ENCODE results near the gene SLC2A4.
"Not testable (repeated sequence)": the region's sequence is repeated elsewhere in the genome, so short reads cannot be mapped to it uniquely, and the experiment has no call there.

Gene SLC2A4

DNA sequence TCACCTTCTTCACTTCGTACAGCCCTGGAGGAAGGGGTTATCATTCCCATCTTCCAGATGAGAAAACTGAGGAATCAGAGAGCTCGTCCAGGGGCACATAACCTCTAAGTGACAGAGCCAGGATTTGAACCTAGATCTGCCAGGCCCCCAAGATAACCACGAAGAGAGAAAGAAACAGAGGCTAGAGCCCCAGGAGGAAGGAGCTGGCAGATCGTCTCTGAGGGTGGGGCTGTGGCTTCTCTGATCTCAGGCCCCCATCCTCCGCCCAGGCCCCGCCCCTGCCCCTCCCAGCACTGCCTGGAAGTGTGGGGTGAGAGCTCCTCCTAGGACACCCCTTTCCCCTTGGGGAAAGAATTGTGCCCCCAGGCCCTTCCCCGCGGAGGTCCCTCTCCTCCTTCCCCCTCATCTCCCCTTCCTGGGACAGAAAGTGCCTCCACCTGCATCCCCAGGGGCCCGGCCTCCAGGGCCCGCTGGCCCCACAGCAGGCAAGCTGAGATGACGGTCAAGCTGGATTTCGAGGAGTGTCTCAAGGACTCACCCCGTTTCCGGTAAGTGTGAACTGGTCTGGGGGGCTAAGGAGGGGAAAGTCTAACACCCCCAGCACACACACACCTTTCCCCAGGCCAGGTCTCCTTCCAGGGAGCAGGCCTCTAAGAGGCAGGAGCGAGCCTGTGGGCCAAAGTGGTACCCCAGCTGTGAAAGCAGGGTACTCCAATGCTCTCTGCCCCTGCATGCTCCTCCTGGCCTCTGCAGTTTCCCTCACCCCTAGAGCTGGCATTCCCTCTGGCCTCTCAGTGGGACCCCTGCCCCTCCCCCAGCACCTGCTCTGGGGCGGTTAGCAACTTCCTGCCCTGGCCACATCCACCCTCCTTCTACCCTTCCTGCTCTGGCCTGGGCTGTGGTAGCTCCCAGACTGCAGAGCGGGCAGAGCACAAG is 55.0 kb downstream of the SLC2A4 start, which contains the start of gene ACAP1:
Gene ACAP1, plus strand, starts transcription at position 290 of the 936 bp plus-strand sequence. Its CDS starts 206 bp downstream, at position 496.
- no peak for DNase-seq (ENCODE audit: low spot score)
- no peak within 1 kb of the TSS for H3K4me3 ChIP-seq
- TF ChIP-seq, protein P1, sequence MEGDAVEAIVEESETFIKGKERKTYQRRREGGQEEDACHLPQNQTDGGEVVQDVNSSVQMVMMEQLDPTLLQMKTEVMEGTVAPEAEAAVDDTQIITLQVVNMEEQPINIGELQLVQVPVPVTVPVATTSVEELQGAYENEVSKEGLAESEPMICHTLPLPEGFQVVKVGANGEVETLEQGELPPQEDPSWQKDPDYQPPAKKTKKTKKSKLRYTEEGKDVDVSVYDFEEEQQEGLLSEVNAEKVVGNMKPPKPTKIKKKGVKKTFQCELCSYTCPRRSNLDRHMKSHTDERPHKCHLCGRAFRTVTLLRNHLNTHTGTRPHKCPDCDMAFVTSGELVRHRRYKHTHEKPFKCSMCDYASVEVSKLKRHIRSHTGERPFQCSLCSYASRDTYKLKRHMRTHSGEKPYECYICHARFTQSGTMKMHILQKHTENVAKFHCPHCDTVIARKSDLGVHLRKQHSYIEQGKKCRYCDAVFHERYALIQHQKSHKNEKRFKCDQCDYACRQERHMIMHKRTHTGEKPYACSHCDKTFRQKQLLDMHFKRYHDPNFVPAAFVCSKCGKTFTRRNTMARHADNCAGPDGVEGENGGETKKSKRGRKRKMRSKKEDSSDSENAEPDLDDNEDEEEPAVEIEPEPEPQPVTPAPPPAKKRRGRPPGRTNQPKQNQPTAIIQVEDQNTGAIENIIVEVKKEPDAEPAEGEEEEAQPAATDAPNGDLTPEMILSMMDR (IDR thresholded peaks at IDR 0.05), result no peak
- H3K27ac ChIP-seq, result no peak within 1 kb of the TSS

DNA sequence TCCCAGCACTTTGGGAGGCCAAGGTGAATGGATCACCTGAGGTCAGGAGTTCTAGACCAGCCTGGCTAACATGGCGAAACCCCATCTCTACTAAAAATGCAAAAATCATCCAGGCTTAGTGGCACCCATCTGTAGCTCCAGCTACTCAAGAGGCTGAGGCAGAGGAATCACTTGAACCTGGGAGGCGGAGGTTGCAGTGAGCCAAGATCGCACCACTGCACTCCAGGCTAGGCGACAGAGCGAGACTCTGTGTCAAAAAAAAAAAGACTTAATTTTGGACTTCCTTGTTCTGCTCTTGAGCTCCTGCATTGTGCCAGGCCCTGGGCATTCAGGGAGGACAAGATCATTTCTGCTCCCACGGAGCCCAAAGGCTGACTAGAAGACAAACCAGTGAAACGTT is 56.1 kb downstream of the SLC2A4 start:
- not testable (repeated sequence) for H3K27ac ChIP-seq; DNase-seq (ENCODE audit: low spot score); H3K4me3 ChIP-seq
